ENCODE measurements around the gene KCNB1.

KCNB1 gene

DNA sequence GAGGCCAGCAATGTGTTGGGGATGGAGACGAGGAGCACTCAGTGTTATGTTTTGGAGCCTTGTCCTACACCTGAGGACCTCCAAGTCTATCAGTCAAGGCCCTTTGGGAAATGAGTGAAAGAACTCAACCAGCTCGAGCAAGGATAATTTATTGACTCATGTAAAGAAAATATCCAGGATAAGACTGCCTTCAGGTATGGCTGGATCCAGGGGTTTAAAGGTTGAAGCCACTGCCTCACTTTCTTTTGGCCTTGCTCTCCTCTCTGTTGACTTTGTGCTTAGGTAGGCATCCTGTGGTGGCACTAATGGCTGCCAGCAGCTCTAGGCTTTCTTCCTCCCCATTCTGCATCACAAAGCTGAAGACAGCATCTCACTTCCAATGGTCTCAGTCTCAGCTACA is 138.3 kb downstream of the KCNB1 start:
- Histone ChIP-seq H3K9ac (ENCODE audit: low read length) (no peak overlapping the region), H3K27ac (ENCODE audit: low read length) (no peak overlapping the region), H3K4me3 (ENCODE audit: low read length) (no peak overlapping the region), H3K4me1 (ENCODE audit: control insufficient read depth, low read depth, low read length) (peaks cover 4% of the 10 kb centered on the region), H3K36me3 (ENCODE audit: control insufficient read depth, low read depth, low read length) (no peaks in the 10 kb centered on the region), H3K27me3 (ENCODE audit: control insufficient read depth, insufficient read depth, low read length) (no peaks in the 10 kb centered on the region), H3K9me3 (ENCODE audit: control insufficient read depth, low read depth, low read length) (no peaks in the 10 kb centered on the region)

DNA sequence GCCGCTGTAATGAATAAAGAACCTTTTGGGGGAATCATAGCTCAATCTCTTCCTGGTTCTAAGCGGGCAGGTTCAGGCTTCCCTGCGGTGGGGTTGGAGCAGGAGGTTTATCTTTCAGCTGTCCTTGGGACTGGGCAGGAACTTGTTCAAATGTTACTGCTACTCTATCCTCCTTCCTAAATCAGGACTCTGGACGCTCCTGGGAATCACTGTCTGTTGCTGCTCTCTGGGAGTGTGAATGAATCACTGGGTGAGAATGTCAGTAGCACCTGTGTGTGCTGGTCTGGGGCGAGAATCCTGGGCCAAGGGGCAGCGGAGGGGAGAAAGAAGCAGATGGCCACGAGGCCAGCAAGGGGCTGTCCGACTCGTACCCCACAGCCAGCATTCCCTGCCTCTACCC is 139.2 kb downstream of the KCNB1 start:
- Histone ChIP-seq H3K4me3 (ENCODE audit: low read length) (no peak overlapping the region), H3K36me3 (ENCODE audit: control insufficient read depth, low read depth, low read length) (no peaks in the 10 kb centered on the region), H3K9ac (ENCODE audit: low read length) (no peak overlapping the region), H3K27me3 (ENCODE audit: control insufficient read depth, insufficient read depth, low read length) (no peaks in the 10 kb centered on the region), H3K9me3 (ENCODE audit: control insufficient read depth, low read depth, low read length) (no peaks in the 10 kb centered on the region), H3K4me1 (ENCODE audit: control insufficient read depth, low read depth, low read length) (peaks cover 4% of the 10 kb centered on the region), H3K27ac (ENCODE audit: low read length) (no peak overlapping the region)

DNA sequence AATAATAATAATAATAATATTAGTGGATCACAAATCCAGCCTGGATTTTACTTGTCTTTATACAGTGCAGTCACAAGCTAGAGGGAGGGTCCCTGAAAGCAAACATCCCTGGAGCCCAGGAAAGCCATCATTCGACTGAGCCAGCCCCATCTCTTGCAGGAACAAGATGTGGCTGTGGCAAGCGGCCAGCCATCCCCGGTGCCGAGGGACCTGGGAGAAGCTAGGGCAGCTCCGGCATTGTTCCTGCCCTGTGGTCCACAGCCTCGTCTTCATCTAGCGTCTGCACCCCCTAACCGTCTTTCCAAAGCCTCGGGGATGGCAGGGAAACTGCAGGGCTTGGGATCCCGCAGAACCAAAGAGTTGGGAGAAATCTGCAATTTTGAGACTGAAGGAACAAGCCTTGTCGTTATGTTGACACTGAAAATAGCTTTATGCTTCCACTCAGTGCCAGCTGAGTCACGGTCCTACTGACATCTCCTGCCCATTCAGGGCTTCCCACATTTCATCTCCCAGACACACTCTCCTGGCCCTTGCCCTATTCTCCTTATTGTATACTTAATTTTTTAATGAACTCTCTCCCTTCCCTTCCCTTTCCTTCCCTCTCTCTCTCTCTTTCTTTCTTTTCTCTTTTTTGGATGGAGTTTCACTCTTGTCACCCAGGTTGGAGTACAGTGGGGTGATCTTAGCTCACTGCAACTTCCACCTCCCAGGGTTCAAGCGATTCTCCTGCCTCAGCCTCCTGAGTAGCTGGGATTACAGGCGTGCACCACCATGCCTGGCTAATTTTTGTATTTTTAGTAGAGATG is 142.1 kb downstream of the KCNB1 start:
- no peaks in the 10 kb centered on the region for H3K9me3 ChIP-seq (ENCODE audit: control insufficient read depth, low read depth, low read length)
- no peaks in the 10 kb centered on the region for H3K27me3 ChIP-seq (ENCODE audit: control insufficient read depth, insufficient read depth, low read length)
- no peaks in the 10 kb centered on the region for H3K36me3 ChIP-seq (ENCODE audit: control insufficient read depth, low read depth, low read length)
- no peaks in the 10 kb centered on the region for H3K4me1 ChIP-seq (ENCODE audit: control insufficient read depth, low read depth, low read length)
- H3K27ac ChIP-seq (ENCODE audit: low read length) = no peak overlapping the region
- no peak overlapping the region for H3K9ac ChIP-seq (ENCODE audit: low read length)
- H3K4me3 ChIP-seq (ENCODE audit: low read length) = no peak overlapping the region

DNA sequence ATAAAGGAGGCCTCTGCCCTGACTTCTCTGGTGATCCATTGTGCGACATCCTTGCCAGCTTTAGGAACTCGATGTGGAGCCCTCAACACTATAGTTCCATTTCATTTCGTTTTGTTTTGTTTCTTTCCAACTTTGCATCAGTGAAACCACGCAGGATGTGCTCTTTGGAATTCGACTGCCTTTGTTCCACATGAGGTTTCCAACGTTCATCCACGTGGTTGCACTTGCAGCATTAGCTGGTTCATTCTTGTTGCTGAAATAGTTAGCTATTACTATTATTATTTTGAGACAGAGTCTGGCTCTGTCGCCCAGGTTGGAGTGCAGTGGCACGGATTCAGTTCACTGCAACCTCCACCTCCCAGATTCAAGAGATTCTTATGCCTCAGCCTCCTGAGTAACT is 143.3 kb downstream of the KCNB1 start:
- Histone ChIP-seq H3K9ac (ENCODE audit: low read length) (no peak overlapping the region), H3K9me3 (ENCODE audit: control insufficient read depth, low read depth, low read length) (no peaks in the 10 kb centered on the region)

DNA sequence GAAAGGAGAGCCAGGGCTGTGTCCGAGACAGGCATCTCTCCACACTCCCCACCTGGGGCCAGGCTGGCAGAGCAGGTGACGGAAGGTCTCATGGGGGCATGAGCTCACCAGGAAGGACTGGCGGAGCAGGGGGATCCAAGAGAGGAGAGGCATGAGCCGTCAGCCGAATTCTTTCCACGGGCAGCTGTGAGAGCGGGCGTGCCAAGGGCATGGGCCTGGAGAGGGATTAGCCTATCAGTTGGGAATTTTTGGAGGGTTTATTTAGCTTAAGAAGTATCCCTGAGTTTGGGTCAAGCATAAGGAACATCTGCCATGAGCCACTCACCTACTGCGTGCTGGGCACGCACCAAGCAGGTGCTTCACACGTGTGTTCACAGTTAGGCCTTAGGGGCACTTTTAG is 144.4 kb downstream of the KCNB1 start:
- Histone ChIP-seq H3K27ac (ENCODE audit: low read length) (no peak overlapping the region), H3K27me3 (ENCODE audit: control insufficient read depth, insufficient read depth, low read length) (no peaks in the 10 kb centered on the region), H3K9me3 (ENCODE audit: control insufficient read depth, low read depth, low read length) (no peaks in the 10 kb centered on the region)

More for the DNA sequence above, 143.3 kb downstream of the KCNB1 start:
- Histone ChIP-seq H3K36me3 (ENCODE audit: control insufficient read depth, low read depth, low read length) (no peaks in the 10 kb centered on the region), H3K27ac (ENCODE audit: low read length) (no peak overlapping the region), H3K4me3 (ENCODE audit: low read length) (no peak overlapping the region), H3K4me1 (ENCODE audit: control insufficient read depth, low read depth, low read length) (no peaks in the 10 kb centered on the region), H3K27me3 (ENCODE audit: control insufficient read depth, insufficient read depth, low read length) (no peaks in the 10 kb centered on the region)

DNA sequence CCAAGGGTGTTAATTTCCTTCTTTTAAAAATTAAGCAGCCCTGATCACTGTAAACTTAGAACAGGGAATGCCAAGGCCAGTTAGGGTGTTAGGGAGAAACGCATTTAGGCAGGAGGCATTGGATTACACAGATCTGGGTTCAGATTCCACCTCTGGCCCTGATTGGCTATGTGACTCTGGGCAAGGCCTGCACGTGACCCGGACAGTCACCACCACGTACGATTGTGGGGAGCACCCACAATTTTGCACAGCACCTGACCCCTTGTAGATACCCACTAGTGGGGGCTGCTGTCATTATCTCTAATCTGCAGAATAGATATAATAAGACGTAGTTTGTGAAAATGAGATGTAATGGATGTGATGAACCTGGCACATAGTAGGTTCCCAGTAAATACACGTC is 145.1 kb downstream of the KCNB1 start:
- no peaks in the 10 kb centered on the region for H3K27me3 ChIP-seq (ENCODE audit: control insufficient read depth, insufficient read depth, low read length)
- no peak overlapping the region for H3K27ac ChIP-seq (ENCODE audit: low read length)
- H3K4me3 ChIP-seq (ENCODE audit: low read length) = no peak overlapping the region
- no peaks in the 10 kb centered on the region for H3K9me3 ChIP-seq (ENCODE audit: control insufficient read depth, low read depth, low read length)
- no peak overlapping the region for H3K9ac ChIP-seq (ENCODE audit: low read length)
- no peaks in the 10 kb centered on the region for H3K4me1 ChIP-seq (ENCODE audit: control insufficient read depth, low read depth, low read length)
- H3K36me3 ChIP-seq (ENCODE audit: control insufficient read depth, low read depth, low read length) = no peaks in the 10 kb centered on the region

More for the DNA sequence above, 144.4 kb downstream of the KCNB1 start:
- Histone ChIP-seq H3K36me3 (ENCODE audit: control insufficient read depth, low read depth, low read length) (no peaks in the 10 kb centered on the region), H3K9ac (ENCODE audit: low read length) (no peak overlapping the region), H3K4me3 (ENCODE audit: low read length) (no peak overlapping the region), H3K4me1 (ENCODE audit: control insufficient read depth, low read depth, low read length) (no peaks in the 10 kb centered on the region)

DNA sequence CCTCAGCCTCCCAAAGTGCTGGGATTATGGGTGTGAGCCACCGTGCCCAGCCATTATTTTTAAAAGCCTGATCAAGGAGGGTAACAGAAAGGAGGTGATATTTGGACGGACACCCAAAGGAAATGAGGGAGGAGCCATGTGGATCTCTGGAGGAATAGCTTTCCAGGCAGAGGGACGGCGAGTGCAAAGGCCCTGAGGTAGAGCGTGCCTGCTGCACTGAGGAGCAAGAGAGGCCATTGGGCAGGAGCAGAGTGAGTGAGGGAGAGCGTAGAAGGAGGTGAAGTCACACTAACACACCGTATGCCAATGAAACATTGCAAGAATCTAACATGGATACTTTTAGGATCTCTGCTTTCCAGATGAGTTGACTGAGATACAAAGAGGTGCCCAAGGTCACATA is 145.7 kb downstream of the KCNB1 start:
- Histone ChIP-seq H3K9ac (ENCODE audit: low read length) (no peak overlapping the region), H3K27me3 (ENCODE audit: control insufficient read depth, insufficient read depth, low read length) (no peaks in the 10 kb centered on the region), H3K9me3 (ENCODE audit: control insufficient read depth, low read depth, low read length) (no peaks in the 10 kb centered on the region), H3K27ac (ENCODE audit: low read length) (no peak overlapping the region), H3K36me3 (ENCODE audit: control insufficient read depth, low read depth, low read length) (no peaks in the 10 kb centered on the region), H3K4me1 (ENCODE audit: control insufficient read depth, low read depth, low read length) (no peaks in the 10 kb centered on the region), H3K4me3 (ENCODE audit: low read length) (no peak overlapping the region)

DNA sequence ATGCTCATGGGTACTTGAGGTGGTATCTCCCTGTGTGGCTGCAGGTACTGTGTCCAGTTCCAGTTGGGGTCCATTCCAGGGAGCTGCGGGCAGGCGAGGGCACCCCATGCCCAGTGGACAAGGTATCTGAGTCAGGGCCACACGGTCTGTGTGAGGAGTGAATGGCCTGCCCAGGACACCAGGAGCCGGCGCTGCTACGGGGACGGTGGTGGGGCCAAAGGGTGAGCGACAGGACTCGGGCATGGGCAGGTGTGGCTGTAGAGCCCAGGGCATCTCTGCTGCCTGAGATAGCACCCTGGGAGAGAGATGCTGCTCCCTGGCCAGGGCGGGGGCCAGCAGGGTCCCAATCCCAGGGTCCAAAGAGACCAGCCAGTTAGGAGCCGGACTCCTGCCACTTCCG is 147.0 kb downstream of the KCNB1 start:
- H3K9ac ChIP-seq (ENCODE audit: low read length) = no peak overlapping the region
- no peaks in the 10 kb centered on the region for H3K4me1 ChIP-seq (ENCODE audit: control insufficient read depth, low read depth, low read length)
- no peaks in the 10 kb centered on the region for H3K27me3 ChIP-seq (ENCODE audit: control insufficient read depth, insufficient read depth, low read length)
- no peak overlapping the region for H3K4me3 ChIP-seq (ENCODE audit: low read length)
- no peaks in the 10 kb centered on the region for H3K9me3 ChIP-seq (ENCODE audit: control insufficient read depth, low read depth, low read length)
- H3K27ac ChIP-seq (ENCODE audit: low read length) = no peak overlapping the region
- no peaks in the 10 kb centered on the region for H3K36me3 ChIP-seq (ENCODE audit: control insufficient read depth, low read depth, low read length)

DNA sequence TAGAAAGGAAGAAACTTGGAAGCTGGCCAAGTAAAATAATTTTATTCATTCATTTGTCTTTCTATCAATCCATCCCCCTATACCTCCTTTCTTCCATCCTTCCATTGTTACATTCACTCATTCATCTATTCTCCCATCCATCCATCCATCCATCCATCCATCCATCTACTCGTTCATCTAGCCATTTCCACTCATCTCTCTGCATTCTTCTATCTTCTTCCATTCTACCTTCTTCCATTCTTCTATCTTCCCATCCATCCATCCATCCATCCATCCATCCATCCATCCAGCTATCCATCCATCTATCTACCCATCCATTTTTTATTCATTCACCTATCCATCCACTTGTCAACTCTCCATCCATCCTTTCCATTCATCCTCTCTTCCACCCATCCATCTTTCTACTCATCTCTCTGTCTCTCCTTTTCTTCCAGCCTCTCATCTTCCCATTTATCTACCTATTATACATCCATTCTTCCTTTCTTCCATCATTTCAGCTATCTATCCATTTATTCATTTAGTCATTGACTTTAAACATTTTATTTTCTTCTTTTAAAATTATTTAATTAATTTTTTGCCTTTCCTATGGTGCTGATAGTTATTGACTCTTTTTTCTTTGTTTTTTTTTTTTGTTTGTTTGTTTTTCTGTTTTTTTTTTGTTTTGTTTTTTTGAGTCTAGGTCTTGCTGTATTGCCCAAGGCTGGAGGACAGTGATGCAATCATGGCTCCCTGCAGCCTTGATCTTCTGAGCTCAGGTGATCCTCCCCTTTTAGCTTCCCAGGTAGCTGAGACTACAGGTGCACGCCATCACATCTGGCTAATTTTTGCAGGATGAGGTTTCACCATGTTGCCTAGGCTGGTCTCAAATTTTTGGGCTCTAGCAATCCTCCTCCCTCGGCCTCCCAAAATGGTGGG is 151.5 kb downstream of the KCNB1 start:
- Histone ChIP-seq H3K36me3 (ENCODE audit: control insufficient read depth, low read depth, low read length) (no peaks in the 10 kb centered on the region), H3K27ac (ENCODE audit: low read length) (no peak overlapping the region), H3K4me1 (ENCODE audit: control insufficient read depth, low read depth, low read length) (no peaks in the 10 kb centered on the region), H3K9me3 (ENCODE audit: control insufficient read depth, low read depth, low read length) (no peaks in the 10 kb centered on the region), H3K27me3 (ENCODE audit: control insufficient read depth, insufficient read depth, low read length) (no peaks in the 10 kb centered on the region), H3K4me3 (ENCODE audit: low read length) (no peak overlapping the region), H3K9ac (ENCODE audit: low read length) (no peak overlapping the region)

DNA sequence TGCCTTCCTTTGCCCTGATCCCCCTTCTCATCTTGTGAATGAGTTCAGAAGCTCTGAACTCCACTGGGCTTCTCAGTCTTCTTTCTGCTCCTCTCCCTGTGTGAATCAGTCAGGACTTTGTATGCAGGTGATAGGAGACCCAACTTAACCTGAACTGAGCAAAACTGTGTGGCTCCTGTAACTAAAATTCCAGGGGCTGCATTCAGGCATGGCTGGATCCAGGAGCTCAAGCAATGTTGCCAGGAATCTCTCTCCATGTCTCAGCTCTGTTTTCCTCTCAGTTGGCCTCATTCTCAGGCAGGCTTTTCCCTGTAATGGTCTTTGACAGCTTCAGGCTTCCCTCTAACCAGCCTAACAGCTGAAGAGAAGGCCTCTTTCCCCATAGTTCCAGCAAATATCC is 153.7 kb downstream of the KCNB1 start:
- H3K27me3 ChIP-seq (ENCODE audit: control insufficient read depth, insufficient read depth, low read length) = no peaks in the 10 kb centered on the region
- no peaks in the 10 kb centered on the region for H3K9me3 ChIP-seq (ENCODE audit: control insufficient read depth, low read depth, low read length)
- no peaks in the 10 kb centered on the region for H3K4me1 ChIP-seq (ENCODE audit: control insufficient read depth, low read depth, low read length)
- H3K27ac ChIP-seq (ENCODE audit: low read length) = no peak overlapping the region
- no peak overlapping the region for H3K9ac ChIP-seq (ENCODE audit: low read length)
- H3K4me3 ChIP-seq (ENCODE audit: low read length) = no peak overlapping the region
- no peaks in the 10 kb centered on the region for H3K36me3 ChIP-seq (ENCODE audit: control insufficient read depth, low read depth, low read length)

DNA sequence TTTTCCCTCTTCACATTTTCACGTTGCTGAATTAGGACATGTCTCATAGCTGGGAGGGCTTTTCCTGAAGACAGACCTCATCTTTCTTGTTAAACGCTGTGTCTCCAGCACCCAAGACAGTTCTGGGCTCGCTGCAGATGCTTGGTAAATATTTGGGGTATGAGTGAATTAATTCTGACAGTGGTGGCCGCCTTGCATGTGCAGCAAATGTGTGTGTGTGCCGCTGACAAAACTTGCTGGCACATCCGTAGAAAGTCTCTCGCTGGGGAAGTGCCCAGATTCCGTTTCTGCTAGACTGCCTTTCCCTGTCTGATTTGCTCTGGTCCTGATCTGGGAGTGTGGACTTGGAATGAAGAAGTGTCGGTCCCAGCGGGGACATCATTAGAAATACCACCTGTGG is 156.4 kb downstream of the KCNB1 start:
- Histone ChIP-seq H3K9me3 (ENCODE audit: control insufficient read depth, low read depth, low read length) (no peaks in the 10 kb centered on the region), H3K9ac (ENCODE audit: low read length) (no peak overlapping the region), H3K4me1 (ENCODE audit: control insufficient read depth, low read depth, low read length) (peaks cover under 1% of the 10 kb centered on the region), H3K27ac (ENCODE audit: low read length) (no peak overlapping the region), H3K4me3 (ENCODE audit: low read length) (no peak overlapping the region), H3K36me3 (ENCODE audit: control insufficient read depth, low read depth, low read length) (no peaks in the 10 kb centered on the region), H3K27me3 (ENCODE audit: control insufficient read depth, insufficient read depth, low read length) (no peaks in the 10 kb centered on the region)

Data from iPS-18a (cell line).